GM12801 (cell line): Measurements from ENCODE around the gene CCND1.

Experiments
- CTCF ChIP-seq: IDR thresholded peaks from one replicate; pipeline ENCODE4 v1.5.1; 2011; ENCODE audit warnings: control low read depth; ENCODE audit not compliant: insufficient read length; ENCODE audit errors: extremely low read depth

CCND1 gene

GRCh38 chr11:69685348-69685747 is 44.4 kb downstream of the CCND1 start:
- TF ChIP-seq CTCF, result no peak

- TF ChIP-seq CTCF, result no peak
Measured at GRCh38 chr11:69686452-69686851, 45.5 kb downstream of the CCND1 start.

GRCh38 chr11:69686856-69687255 is 45.9 kb downstream of the CCND1 start:
- no peak for TF ChIP-seq CTCF

GRCh38 chr11:69689484-69690319 is 48.7 kb downstream of the CCND1 start:
- no peak for TF ChIP-seq CTCF

GRCh38 chr11:69691463-69691862 is 50.5 kb downstream of the CCND1 start:
- no peak for TF ChIP-seq CTCF

GRCh38 chr11:69692422-69692821 is 51.5 kb downstream of the CCND1 start:
- TF ChIP-seq CTCF, result no peak

GRCh38 chr11:69694781-69695180 is 53.8 kb downstream of the CCND1 start:
- no peak for TF ChIP-seq CTCF
